ENCODE results near the gene RETREG3. TPM values are rescaled to one million over a fixed set of nuclear protein-coding genes. Genes with fewer than 3 reads are reported as not detected.

Gene RETREG3
- total and polyA plus RNA-seq, 2 of the 13 experiments (the other 11 are each of a cell fraction or from before 2014, with no cell fraction given): 47.0 to 55.8 TPM

DNA sequence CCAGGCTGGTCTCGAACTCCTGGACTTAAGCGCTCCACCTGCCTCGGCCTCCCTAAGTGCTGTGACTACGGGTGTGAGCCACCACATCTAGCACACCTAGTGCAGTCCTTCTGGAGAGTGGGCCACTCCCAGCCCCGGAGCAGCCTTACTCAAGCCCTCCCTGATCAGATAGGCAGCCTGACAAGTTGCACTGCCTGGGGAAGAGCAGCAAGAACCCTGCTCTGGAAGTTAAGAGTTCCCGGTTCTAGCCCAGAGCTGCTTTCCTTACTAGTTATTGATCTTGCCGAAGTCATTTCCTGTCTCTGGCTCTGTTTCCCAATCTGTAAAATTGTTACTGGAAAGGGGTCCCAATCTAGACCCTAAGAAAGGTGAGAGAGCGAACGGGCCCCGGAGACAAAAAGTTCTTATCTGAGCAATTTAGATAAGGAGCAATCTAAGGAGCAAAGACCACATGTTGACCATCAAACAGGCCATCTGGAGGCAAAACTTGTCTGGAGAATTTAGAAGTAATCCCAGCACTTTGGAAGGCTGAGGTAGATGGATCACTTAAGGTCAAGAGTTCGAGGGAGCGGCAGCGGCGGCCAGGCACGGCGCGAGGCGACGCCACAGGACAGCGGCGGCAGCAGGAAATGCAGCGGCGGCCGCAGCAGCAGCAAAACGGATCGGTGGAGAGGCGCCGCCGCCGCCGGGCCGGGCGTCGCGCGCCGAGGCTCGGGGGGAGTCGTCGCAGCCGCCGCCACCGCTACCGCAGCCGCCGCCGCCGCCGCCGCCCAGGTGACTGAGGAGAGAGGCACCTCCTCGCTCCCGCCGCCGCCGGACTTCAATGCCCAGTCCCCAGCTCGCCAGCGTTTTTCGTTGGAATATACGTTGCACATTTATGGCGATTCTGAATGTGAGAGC lies 77.5 kb downstream of the RETREG3 start (continued):
- TF ChIP-seq, protein P1, sequence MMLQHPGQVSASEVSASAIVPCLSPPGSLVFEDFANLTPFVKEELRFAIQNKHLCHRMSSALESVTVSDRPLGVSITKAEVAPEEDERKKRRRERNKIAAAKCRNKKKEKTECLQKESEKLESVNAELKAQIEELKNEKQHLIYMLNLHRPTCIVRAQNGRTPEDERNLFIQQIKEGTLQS (CRISPR knock-in tag; IDR thresholded peaks at IDR 0.05): no peak
- no peak for TF ChIP-seq ZBTB3 (CRISPR knock-in tag; IDR thresholded peaks at IDR 0.05; ENCODE audit: borderline replicate concordance, low read depth)
- TF ChIP-seq ZFP90 (CRISPR knock-in tag; IDR thresholded peaks at IDR 0.05; ENCODE audit: borderline replicate concordance): no peak
- TF ChIP-seq, protein P2, sequence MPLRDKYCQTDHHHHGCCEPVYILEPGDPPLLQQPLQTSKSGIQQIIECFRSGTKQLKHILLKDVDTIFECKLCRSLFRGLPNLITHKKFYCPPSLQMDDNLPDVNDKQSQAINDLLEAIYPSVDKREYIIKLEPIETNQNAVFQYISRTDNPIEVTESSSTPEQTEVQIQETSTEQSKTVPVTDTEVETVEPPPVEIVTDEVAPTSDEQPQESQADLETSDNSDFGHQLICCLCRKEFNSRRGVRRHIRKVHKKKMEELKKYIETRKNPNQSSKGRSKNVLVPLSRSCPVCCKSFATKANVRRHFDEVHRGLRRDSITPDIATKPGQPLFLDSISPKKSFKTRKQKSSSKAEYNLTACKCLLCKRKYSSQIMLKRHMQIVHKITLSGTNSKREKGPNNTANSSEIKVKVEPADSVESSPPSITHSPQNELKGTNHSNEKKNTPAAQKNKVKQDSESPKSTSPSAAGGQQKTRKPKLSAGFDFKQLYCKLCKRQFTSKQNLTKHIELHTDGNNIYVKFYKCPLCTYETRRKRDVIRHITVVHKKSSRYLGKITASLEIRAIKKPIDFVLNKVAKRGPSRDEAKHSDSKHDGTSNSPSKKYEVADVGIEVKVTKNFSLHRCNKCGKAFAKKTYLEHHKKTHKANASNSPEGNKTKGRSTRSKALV (CRISPR knock-in tag; IDR thresholded peaks at IDR 0.05): no peak; the same call in 1 of the 2 replicates
- TF ChIP-seq, protein P3, sequence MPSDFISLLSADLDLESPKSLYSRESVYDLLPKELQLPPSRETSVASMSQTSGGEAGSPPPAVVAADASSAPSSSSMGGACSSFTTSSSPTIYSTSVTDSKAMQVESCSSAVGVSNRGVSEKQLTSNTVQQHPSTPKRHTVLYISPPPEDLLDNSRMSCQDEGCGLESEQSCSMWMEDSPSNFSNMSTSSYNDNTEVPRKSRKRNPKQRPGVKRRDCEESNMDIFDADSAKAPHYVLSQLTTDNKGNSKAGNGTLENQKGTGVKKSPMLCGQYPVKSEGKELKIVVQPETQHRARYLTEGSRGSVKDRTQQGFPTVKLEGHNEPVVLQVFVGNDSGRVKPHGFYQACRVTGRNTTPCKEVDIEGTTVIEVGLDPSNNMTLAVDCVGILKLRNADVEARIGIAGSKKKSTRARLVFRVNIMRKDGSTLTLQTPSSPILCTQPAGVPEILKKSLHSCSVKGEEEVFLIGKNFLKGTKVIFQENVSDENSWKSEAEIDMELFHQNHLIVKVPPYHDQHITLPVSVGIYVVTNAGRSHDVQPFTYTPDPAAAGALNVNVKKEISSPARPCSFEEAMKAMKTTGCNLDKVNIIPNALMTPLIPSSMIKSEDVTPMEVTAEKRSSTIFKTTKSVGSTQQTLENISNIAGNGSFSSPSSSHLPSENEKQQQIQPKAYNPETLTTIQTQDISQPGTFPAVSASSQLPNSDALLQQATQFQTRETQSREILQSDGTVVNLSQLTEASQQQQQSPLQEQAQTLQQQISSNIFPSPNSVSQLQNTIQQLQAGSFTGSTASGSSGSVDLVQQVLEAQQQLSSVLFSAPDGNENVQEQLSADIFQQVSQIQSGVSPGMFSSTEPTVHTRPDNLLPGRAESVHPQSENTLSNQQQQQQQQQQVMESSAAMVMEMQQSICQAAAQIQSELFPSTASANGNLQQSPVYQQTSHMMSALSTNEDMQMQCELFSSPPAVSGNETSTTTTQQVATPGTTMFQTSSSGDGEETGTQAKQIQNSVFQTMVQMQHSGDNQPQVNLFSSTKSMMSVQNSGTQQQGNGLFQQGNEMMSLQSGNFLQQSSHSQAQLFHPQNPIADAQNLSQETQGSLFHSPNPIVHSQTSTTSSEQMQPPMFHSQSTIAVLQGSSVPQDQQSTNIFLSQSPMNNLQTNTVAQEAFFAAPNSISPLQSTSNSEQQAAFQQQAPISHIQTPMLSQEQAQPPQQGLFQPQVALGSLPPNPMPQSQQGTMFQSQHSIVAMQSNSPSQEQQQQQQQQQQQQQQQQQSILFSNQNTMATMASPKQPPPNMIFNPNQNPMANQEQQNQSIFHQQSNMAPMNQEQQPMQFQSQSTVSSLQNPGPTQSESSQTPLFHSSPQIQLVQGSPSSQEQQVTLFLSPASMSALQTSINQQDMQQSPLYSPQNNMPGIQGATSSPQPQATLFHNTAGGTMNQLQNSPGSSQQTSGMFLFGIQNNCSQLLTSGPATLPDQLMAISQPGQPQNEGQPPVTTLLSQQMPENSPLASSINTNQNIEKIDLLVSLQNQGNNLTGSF (CRISPR knock-in tag; IDR thresholded peaks at IDR 0.05): no peak
- no peak for TF ChIP-seq CREB1 (IDR thresholded peaks at IDR 0.05)
- no peak for TF ChIP-seq CREB1 (CRISPR knock-in tag; IDR thresholded peaks at IDR 0.05)
- TF ChIP-seq, protein P4, sequence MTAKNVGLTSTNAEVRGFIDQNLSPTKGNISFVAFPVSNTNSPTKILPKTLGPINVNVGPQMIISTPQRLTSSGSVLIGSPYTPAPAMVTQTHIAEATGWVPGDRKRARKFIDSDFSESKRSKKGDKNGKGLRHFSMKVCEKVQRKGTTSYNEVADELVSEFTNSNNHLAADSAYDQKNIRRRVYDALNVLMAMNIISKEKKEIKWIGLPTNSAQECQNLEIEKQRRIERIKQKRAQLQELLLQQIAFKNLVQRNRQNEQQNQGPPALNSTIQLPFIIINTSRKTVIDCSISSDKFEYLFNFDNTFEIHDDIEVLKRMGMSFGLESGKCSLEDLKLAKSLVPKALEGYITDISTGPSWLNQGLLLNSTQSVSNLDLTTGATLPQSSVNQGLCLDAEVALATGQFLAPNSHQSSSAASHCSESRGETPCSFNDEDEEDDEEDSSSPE (CRISPR knock-in tag; IDR thresholded peaks at IDR 0.05): no peak
- no peak for TF ChIP-seq PHF5A (CRISPR knock-in tag; IDR thresholded peaks at IDR 0.05; ENCODE audit: low read depth, unreplicated experiment)
- no peak for TF ChIP-seq PCBP1 (IDR thresholded peaks at IDR 0.05; ENCODE audit: borderline replicate concordance, low read depth, low read length)
- TF ChIP-seq ZNF720 (CRISPR knock-in tag; IDR thresholded peaks at IDR 0.05): no peak
- TF ChIP-seq, protein P5, sequence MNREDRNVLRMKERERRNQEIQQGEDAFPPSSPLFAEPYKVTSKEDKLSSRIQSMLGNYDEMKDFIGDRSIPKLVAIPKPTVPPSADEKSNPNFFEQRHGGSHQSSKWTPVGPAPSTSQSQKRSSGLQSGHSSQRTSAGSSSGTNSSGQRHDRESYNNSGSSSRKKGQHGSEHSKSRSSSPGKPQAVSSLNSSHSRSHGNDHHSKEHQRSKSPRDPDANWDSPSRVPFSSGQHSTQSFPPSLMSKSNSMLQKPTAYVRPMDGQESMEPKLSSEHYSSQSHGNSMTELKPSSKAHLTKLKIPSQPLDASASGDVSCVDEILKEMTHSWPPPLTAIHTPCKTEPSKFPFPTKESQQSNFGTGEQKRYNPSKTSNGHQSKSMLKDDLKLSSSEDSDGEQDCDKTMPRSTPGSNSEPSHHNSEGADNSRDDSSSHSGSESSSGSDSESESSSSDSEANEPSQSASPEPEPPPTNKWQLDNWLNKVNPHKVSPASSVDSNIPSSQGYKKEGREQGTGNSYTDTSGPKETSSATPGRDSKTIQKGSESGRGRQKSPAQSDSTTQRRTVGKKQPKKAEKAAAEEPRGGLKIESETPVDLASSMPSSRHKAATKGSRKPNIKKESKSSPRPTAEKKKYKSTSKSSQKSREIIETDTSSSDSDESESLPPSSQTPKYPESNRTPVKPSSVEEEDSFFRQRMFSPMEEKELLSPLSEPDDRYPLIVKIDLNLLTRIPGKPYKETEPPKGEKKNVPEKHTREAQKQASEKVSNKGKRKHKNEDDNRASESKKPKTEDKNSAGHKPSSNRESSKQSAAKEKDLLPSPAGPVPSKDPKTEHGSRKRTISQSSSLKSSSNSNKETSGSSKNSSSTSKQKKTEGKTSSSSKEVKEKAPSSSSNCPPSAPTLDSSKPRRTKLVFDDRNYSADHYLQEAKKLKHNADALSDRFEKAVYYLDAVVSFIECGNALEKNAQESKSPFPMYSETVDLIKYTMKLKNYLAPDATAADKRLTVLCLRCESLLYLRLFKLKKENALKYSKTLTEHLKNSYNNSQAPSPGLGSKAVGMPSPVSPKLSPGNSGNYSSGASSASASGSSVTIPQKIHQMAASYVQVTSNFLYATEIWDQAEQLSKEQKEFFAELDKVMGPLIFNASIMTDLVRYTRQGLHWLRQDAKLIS (CRISPR knock-in tag; IDR thresholded peaks at IDR 0.05): no peak
- no peak for TF ChIP-seq MZF1 (CRISPR knock-in tag; IDR thresholded peaks at IDR 0.05; ENCODE audit: borderline replicate concordance)
- TF ChIP-seq, protein P6, sequence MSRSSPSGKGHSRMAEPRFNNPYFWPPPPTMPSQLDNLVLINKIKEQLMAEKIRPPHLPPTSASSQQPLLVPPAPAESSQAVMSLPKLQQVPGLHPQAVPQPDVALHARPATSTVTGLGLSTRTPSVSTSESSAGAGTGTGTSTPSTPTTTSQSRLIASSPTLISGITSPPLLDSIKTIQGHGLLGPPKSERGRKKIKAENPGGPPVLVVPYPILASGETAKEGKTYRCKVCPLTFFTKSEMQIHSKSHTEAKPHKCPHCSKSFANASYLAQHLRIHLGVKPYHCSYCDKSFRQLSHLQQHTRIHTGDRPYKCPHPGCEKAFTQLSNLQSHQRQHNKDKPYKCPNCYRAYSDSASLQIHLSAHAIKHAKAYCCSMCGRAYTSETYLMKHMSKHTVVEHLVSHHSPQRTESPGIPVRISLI (CRISPR knock-in tag; IDR thresholded peaks at IDR 0.05; ENCODE audit: borderline replicate concordance): no peak

Data from HepG2 (cell line).